CMK (cell line): ENCODE measurements around the gene SPAG17.

Source experiments
- DNase-seq: peaks from one replicate; pipeline ENCODE4 v3.0.0-alpha.2; 2010; ENCODE audit warnings: low read depth

The SPAG17 gene

GRCh38 chr1:118185084-118185832 lies at the start of gene SPAG17:
Gene SPAG17 (minus strand): TSS chr1:118185228. CDS start chr1:118185157, 71 bp downstream.
- DNase-seq, result peak; percentile 21

DNA sequence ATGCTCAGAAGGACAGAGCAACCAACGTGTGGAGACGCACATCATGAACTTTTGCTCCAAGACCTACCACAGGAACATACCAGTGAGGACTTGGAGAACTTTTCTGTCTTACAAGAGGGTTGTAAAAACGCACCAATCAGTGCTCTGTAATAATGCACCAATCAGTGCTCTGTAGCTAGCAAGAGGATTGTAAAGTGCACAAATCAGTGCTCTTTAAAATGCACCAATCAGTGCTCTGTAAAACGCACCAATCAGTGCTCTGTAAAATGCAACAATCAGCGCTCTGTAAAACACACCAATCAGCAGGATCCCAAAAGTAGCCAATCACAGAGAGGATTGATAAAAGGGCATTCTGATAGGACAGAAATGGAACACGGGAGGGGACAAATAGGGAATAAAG lies 40.4 kb upstream of the SPAG17 start:
- no peak for DNase-seq

DNA sequence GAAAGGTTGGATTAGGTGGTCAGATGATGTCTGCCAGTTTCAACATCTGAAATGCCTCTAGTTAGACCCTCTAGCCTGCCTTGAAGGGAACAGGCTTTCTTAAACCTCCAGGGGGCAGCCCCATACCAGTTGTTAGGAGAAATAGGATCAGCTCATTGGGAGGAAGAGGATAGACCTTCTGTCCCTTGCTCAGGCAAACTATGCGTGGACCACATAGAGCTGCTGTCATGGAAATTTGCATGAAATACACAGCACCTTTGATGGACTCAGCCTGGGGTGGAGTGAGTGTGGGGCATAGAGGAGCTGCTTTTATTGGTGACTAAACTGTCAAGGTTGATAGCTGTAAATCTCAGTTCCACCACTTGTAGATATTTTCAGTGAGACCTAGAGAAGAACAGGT lies 38.4 kb upstream of the SPAG17 start:
- DNase-seq, result no peak

GRCh38 chr1:118219438-118219837 lies 34.4 kb upstream of the SPAG17 start:
- no peak for DNase-seq

DNA sequence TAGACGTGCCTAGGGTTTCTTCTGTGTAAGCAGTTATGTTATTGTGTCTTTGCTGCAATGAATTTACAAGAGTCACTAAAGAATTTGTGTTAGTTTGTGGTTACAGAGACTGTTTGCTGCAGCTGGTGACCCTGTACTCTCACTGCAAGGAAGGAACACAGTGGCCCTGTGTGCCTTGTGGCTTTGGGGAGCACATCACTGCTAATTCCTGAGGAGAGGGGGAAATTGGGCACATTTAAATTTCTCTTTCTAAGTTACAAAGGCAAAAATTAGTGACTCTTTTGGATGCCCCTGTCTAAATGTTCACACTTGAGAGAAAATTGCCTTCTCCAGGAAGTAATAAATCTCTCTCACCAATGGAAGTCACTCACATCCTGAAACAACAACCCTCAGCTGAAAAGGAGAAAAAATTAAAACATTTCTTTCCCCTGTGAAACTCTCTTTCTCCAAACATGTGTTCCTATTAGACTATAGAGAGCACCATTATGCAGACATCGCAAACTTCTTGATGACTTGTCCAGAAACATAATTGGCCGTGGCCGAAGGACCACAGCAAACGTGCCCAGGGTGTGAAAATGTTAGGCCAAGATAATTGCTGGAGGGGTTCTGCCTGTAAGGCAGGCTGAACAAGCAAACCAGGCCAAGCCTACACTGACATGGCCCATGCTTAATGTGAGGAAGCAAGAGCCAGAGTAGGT lies 32.3 kb upstream of the SPAG17 start:
- DNase-seq, result no peak

- no peak for DNase-seq
Measured at GRCh38 chr1:118214866-118215265, 29.8 kb upstream of the SPAG17 start.

- no peak for DNase-seq
Measured at GRCh38 chr1:118210723-118211110, 25.7 kb upstream of the SPAG17 start.

GRCh38 chr1:118210051-118210722 lies 25.2 kb upstream of the SPAG17 start:
- DNase-seq, result no peak

DNA sequence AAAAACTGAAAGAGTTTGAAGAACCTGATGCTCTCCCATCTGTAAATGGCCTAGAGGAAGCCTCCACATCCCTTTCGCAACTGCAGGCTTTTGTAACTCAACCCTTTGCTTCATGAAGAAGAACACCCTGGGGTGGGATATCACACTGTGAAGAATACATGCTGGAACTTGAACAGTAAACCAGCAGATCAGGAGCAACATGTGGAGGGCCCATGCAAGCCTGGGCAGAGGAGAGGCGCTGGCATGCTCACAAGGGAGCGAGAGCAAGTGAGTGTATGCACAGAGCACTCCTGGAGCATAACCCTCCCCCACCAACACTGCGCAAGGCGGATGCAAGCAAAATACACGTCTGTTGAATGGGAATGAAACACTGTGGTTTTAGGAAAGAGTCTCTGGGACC lies 24.6 kb upstream of the SPAG17 start:
- no peak for DNase-seq

DNA sequence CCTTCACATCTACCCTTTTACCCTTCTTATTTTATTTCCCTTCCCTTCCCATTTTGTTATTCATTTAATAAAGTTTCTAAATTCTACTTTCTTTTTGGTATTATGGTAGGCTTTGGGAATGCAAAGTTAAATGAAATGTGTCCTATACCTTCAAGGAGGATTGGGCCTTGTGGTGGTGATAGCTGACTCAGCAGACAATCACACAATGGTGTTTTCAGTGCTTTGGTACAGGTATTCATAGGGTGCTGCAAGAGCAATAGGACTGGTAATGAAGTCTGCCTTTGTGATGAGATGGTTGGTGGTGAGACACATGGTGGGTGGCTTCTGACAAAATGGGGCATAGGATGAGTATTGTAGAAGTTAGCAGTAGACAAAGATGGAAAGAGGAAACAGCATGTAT lies 21.9 kb upstream of the SPAG17 start:
- DNase-seq, result no peak

DNA sequence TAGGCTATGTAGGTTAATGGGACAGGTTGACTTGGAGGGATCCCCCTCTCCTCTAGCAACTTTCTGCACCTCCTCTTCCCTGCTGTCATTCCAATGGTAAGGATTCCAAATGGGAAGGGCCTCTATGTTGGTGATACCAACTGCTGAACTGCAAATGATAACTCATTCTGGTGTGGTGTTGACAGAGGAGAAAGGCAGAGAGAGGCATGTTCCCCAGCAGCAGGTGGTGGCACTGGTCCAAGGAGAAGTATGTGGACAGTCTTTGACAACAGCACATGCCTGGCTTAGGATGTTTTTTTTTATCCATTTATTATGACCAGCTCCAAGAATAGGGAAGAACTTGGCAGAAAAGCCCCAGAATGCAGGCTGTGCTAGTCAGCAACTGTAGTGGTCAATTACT lies 19.6 kb upstream of the SPAG17 start:
- DNase-seq, result no peak

- no peak for DNase-seq
Measured at GRCh38 chr1:118204105-118204504, 19.1 kb upstream of the SPAG17 start.

DNA sequence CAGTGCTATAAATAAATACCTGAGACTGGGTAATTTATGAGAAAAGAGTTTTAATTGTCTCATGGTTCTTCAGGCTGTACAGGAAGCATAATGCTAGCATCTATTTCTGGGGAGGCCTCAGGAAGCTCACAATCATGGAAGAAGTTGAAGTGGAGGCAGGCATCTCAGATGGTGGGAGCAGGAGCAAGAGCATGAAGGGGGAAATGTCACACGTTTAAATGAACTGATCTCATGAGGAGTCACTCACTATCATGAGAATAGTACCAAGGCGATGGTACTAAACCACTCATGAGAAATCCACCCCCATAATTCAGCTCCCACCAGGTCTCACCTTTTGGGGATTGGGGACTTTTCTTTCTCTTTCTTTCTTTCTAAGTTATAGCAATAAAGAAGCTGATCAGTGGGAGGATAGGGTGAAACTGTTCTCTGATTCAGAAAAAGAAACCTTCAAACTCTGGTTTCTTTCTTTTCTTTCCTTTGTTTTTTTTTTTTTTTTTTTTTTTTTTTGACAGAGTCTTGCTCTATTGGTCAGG lies 17.1 kb upstream of the SPAG17 start:
- DNase-seq, result no peak

GRCh38 chr1:118201524-118201923 lies 16.5 kb upstream of the SPAG17 start:
- DNase-seq, result no peak

- no peak for DNase-seq
Measured at GRCh38 chr1:118200836-118201235, 15.8 kb upstream of the SPAG17 start.

DNA sequence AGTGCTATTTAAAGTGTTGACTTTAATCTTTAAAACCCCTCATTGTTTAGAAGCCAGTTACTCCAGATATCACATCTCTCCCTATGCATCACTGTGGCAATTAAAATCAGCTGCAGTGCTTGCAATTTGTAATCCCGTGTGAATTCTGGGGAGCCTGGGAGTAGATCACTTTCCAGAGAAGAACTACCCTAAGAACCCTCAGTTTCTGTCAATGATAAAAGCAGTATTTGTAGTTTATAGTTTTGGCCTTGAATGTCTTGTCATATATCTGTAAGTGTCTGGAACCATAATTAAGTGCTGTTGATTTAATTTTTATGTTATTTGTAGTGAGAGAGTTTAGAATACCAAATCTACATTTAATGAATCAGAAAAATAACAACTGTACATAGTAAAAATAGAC lies 5.5 kb upstream of the SPAG17 start:
- no peak for DNase-seq

DNA sequence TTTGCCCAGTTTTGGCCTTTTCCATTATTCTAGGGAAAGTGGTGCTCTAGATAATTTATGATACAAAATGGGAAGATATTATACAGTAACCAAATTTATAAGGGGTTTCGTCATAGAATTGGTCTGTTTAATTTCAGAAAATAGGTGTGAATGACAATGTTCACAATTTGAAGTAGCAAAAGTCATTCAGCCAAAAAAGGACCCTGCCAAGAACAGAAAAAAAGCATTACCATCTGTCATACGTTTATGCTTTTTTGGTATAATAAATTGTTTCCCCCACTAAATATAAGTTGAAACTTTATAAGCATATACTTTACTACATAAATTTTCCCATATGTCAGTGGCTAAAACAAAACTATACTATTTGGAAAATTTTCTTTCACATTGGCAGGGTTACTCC lies 4.5 kb upstream of the SPAG17 start:
- no peak for DNase-seq

DNA sequence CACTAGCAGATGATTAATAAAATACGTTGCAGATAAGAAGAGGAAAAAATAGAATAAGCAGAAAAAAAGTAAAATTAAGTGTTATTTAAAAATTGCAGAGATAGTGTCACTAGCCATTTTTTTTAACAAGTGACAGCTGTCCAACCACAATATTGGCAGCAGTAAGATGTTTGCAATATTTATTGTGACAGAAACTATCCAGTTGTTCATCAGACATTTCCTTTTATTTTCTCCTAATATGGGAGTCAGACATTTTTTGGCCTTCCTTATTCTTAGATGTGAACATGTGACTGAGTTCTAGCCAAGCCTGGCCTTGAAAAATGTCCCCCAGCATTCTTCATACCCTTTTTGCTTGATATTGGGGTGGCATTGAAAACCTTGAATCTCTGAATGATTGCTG lies 3.4 kb upstream of the SPAG17 start:
- no peak for DNase-seq

GRCh38 chr1:118186026-118186425 lies 998 bp upstream of the SPAG17 start:
- DNase-seq, result no peak

DNA sequence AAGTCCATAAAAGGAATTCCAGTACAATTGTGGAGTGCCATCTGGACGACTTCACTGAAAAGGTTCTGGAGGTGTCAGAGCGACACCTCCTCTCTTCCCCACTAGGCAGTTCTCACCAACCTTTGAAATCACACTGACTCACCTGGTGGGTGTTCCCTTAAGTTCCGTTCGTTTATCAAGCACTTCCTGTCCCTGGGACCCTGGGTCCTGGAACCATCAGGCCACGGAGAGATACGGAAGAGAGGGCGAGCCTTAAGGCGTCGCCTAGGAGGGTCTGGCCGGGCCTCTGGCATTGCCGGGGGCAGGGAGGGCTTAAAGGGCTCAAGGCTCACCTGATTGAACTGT lies 317 bp downstream of the SPAG17 start:
- no peak for DNase-seq

GRCh38 chr1:118183586-118183985 lies 1.4 kb downstream of the SPAG17 start:
- no peak for DNase-seq

- DNase-seq, result no peak
Measured at GRCh38 chr1:118177998-118178397, 7.0 kb downstream of the SPAG17 start.

GRCh38 chr1:118169016-118169415 lies 16.0 kb downstream of the SPAG17 start:
- DNase-seq, result no peak
